Thyroid gland (tissue), 4 donors: ENCODE results near the gene C9orf50.

ENCODE experiments used
- POLR2A ChIP-seq, 2 donors: fragments of 450-650 bp; IDR thresholded peaks; one replicate each; pipeline ENCODE4 v1.6.1; 2017; ENCODE audit warnings: antibody characterized with exemption in 2 of 2, mild to moderate bottlenecking in 2 of 2, moderate library complexity in 1 of 2
- TF ChIP-seq, protein P1 (sequence below), 6 experiments: fragments of 200-600 bp in 3 of 6; fragments of 450-650 bp in 3 of 6; sonication (generic) in 3 of 6; IDR thresholded peaks; one replicate each; pipeline ENCODE4 v1.5.1; 2016 to 2019; ENCODE audit warnings: antibody characterized with exemption in 6 of 6, mild to moderate bottlenecking in 2 of 6, inconsistent platforms in 1 of 6, moderate library complexity in 1 of 6

DNA sequence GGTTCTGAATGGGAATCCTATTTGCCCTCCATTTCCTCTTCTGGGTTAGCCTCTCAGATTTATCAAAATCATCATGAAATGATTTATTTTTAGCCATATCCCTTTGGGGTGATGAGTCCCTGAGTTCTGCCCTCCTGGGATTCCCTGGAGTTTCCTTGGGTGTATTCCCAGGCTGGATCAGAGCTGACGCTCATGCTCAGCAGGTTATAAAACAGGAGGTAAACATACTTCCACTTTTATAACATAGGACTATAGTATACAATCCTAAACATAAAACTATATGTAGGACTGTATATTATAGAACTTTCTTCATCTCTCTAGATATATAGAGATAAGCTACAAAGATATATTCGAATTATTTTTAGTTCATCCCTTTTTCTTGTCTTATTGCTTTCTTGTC is 40.1 kb upstream of the C9orf50 start:
- TF ChIP-seq, protein P1, sequence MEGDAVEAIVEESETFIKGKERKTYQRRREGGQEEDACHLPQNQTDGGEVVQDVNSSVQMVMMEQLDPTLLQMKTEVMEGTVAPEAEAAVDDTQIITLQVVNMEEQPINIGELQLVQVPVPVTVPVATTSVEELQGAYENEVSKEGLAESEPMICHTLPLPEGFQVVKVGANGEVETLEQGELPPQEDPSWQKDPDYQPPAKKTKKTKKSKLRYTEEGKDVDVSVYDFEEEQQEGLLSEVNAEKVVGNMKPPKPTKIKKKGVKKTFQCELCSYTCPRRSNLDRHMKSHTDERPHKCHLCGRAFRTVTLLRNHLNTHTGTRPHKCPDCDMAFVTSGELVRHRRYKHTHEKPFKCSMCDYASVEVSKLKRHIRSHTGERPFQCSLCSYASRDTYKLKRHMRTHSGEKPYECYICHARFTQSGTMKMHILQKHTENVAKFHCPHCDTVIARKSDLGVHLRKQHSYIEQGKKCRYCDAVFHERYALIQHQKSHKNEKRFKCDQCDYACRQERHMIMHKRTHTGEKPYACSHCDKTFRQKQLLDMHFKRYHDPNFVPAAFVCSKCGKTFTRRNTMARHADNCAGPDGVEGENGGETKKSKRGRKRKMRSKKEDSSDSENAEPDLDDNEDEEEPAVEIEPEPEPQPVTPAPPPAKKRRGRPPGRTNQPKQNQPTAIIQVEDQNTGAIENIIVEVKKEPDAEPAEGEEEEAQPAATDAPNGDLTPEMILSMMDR (IDR thresholded peaks at IDR 0.05): no peak
- no peak for TF ChIP-seq POLR2A (IDR thresholded peaks at IDR 0.05)
